Measurements from ENCODE around the gene FLYWCH1. TPM values are rescaled to one million over a fixed set of nuclear protein-coding genes. Genes with fewer than 3 reads are reported as not detected.

Gene FLYWCH1
- total and polyA plus RNA-seq, 7 donors: 6.9 to 51.5 (median 28.6) TPM

- Histone ChIP-seq H3K36me3 (no peaks in the 10 kb centered on the region), H3K27me3 (no peaks in the 10 kb centered on the region), H3K4me1 (peaks cover 0 to 16% (median 10%) of the 10 kb centered on the region in 4 donors), H3K9me3 (no peaks in the 10 kb centered on the region), H3K27ac (peak overlapping the region; percentile 94 to 100 (median 98)), H3K4me3 (peak overlapping the region; percentile 67 to 99 (median 80))
- 56 to 72% methylated on average over 18 of the region's 18 CpGs for WGBS, 2 donors
- intact Hi-C loops (cut with DNase I): loop anchor here (5.0 kb wide), 2 partner anchors 33 to 457 kb away; partner anchors contain the start of gene CCNF
- TF ChIP-seq CTCF (IDR thresholded peaks at IDR 0.05) (no peak), POLR2AphosphoS5 (IDR thresholded peaks at IDR 0.05) (no peak), POLR2A (IDR thresholded peaks at IDR 0.05) (no peak)
- DNase-seq: no peak
Observed at GRCh38 chr16:2884041-2884451, 27.7 kb upstream of the FLYWCH1 start.

GRCh38 chr16:2894231-2894630 is 17.5 kb upstream of the FLYWCH1 start:
- Histone ChIP-seq H3K36me3 (peaks cover 0 to 20% (median 8%) of the 10 kb centered on the region in 4 donors), H3K9me3 (no peaks in the 10 kb centered on the region), H3K4me1 (no peaks in the 10 kb centered on the region), H3K27me3 (no peaks in the 10 kb centered on the region), H3K4me3 (no peak overlapping the region), H3K27ac (no peak overlapping the region)
- TF ChIP-seq POLR2A (IDR thresholded peaks at IDR 0.05) (no peak), POLR2AphosphoS5 (IDR thresholded peaks at IDR 0.05) (no peak), EP300 (IDR thresholded peaks at IDR 0.05) (no peak)
- DNase-seq: no peak
- 91 to 94% methylated on average over 31 of the region's 31 CpGs for WGBS, 2 donors
- intact Hi-C loops (cut with DNase I): no loop called here

- intact Hi-C loops (cut with DNase I): no loop called here
- no peak for TF ChIP-seq POLR2AphosphoS5 (IDR thresholded peaks at IDR 0.05)
- TF ChIP-seq POLR2A (IDR thresholded peaks at IDR 0.05): no peak
- no peak for TF ChIP-seq CTCF (IDR thresholded peaks at IDR 0.05)
- no peak for TF ChIP-seq EP300 (IDR thresholded peaks at IDR 0.05)
- Histone ChIP-seq H3K4me3 (no peak overlapping the region), H3K4me1 (no peaks in the 10 kb centered on the region), H3K36me3 (peaks cover 0 to 30% (median 8%) of the 10 kb centered on the region in 4 donors), H3K27me3 (no peaks in the 10 kb centered on the region), H3K9me3 (no peaks in the 10 kb centered on the region), H3K27ac (no peak overlapping the region)
- DNase-seq: no peak
- WGBS, 2 donors: 68 to 79% methylated on average over 4 of the region's 4 CpGs
Observed at GRCh38 chr16:2895813-2896212, 15.9 kb upstream of the FLYWCH1 start.

- intact Hi-C loops (cut with DNase I): no loop called here
- H3K36me3 ChIP-seq: peaks cover 0 to 35% (median 8%) of the 10 kb centered on the region in 4 donors
- TF ChIP-seq CTCF (IDR thresholded peaks at IDR 0.05) (no peak), POLR2A (IDR thresholded peaks at IDR 0.05) (no peak), POLR2AphosphoS5 (IDR thresholded peaks at IDR 0.05) (no peak), EP300 (IDR thresholded peaks at IDR 0.05) (no peak)
- 96 to 97% methylated on average over 19 of the region's 19 CpGs for WGBS, 2 donors
- no peak overlapping the region for H3K27ac ChIP-seq
- H3K4me3 ChIP-seq: no peak overlapping the region
- H3K9me3 ChIP-seq: no peaks in the 10 kb centered on the region
- no peaks in the 10 kb centered on the region for H3K4me1 ChIP-seq
- DNase-seq: no peak
- no peaks in the 10 kb centered on the region for H3K27me3 ChIP-seq
Observed at GRCh38 chr16:2896480-2897010, 15.2 kb upstream of the FLYWCH1 start.

GRCh38 chr16:2897110-2897509 is 14.6 kb upstream of the FLYWCH1 start:
- Histone ChIP-seq H3K4me1 (no peaks in the 10 kb centered on the region), H3K9me3 (no peaks in the 10 kb centered on the region), H3K4me3 (no peak overlapping the region), H3K27me3 (no peaks in the 10 kb centered on the region), H3K27ac (no peak overlapping the region), H3K36me3 (peaks cover 0 to 35% (median 8%) of the 10 kb centered on the region in 4 donors)
- no peak for DNase-seq
- intact Hi-C loops (cut with DNase I): no loop called here
- TF ChIP-seq POLR2AphosphoS5 (IDR thresholded peaks at IDR 0.05) (no peak), POLR2A (IDR thresholded peaks at IDR 0.05) (no peak), CTCF (IDR thresholded peaks at IDR 0.05) (no peak), EP300 (IDR thresholded peaks at IDR 0.05) (no peak)
- 68 to 86% methylated on average over 7 of the region's 7 CpGs for WGBS, 2 donors
